CD4-positive, alpha-beta T cell treated with Interleukin-15 for 4 hours (primary cell): ENCODE data around the gene OPN4.
"Not testable (repeated sequence)": the region's sequence is repeated elsewhere in the genome, so short reads cannot be mapped to it uniquely, and the experiment has no call there.

Experiments used
- DNase-seq: peaks from one replicate; pipeline ENCODE4 v3.0.0-alpha.2; 2020; ENCODE audit warnings: low spot score

OPN4 gene

GRCh38 chr10:86654411-86655172 lies at the start of gene OPN4:
Gene OPN4, plus strand, starts transcription at chr10:86654547. Its CDS starts 237 bp downstream, at chr10:86654784.
- DNase-seq: no peak

- no peak for DNase-seq
These were observed 46.7 kb upstream of the OPN4 start for GRCh38 chr10:86607674-86608073.

GRCh38 chr10:86609920-86610319 lies 44.4 kb upstream of the OPN4 start:
- DNase-seq: no peak

DNA sequence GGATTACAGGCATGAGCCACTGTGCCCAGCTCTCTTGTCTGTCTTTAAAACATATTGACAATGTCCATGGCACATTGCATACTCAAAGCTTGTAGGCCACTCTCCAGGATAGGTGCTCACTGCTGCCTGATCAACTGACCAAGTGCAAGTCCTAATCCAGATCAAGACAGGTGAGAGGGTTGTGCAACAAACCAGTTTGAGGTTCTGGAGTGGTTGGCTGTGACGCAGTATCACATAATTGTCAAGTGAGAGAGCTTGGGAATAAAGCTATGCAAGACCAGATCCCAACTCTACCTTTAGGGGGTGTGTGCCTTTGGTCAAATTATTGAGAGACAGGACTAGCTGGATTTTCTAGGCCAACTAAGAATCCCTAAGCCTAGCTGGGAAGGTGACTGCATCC lies 43.0 kb upstream of the OPN4 start:
- no peak for DNase-seq

DNA sequence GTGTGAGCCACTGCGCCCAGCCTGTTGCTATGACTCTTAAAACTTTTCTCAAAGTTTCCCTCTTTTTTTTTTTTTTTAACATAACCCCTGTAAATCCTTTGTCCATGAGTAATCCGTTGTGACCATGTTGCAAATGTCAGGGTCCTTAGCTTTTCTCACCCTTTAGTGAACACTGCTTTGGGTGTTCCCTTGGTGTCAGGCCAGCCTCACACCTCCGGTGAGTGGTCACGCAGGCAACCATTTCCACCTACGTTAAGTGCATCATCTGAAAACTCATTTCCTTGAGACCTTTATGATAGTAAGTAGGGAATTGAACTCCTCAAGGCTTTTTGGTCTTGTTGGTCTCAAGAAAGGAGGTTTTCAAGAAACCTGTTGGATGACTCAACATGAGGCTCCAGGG lies 41.3 kb upstream of the OPN4 start:
- no peak for DNase-seq

- DNase-seq: no peak
These were observed 40.4 kb upstream of the OPN4 start for GRCh38 chr10:86613905-86614304.

- DNase-seq: no peak
These were observed 39.5 kb upstream of the OPN4 start for GRCh38 chr10:86614853-86615252.

GRCh38 chr10:86617278-86617677 lies 37.1 kb upstream of the OPN4 start:
- not testable (repeated sequence) for DNase-seq

DNA sequence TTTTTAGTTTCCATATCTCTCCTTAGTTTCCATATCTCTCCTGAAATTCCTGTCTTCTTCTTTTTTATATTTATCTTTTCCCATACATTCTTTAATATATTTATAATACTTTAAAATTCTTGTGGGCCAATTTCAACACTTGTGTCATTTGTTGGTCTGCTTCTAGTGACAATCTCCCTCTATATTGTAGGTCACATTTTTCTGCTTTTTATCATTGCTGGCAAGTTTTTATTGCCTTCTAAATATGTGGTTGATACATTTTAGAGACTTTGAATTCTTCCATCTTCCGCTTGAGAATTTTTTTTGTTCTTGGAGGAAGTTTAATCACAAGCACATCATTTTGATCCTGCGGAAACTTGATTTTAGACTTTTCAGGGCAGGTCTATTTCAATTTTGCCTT lies 26.0 kb upstream of the OPN4 start:
- DNase-seq: no peak

DNA sequence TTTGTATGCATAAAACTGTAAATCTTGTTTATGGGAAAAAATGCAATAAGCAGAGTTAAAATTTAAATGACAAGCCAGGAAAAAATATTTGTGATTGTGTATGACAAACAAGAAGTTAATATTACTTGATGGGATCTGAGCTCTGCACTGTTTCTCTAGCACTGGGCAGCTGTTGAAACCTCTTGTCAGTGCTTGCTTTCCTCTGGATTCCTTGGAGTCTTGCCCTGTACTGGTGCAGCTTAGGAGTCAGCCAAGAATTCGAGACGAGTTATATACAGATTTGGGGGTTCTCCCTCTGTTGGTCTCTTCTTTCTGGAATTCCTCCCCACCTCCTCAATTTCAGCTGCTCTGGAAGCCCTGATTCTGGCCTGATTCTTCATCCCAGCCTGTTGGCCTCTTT lies 24.3 kb upstream of the OPN4 start:
- DNase-seq: no peak

- no peak for DNase-seq
These were observed 22.1 kb upstream of the OPN4 start for GRCh38 chr10:86632009-86632800.

GRCh38 chr10:86632951-86633350 lies 21.4 kb upstream of the OPN4 start:
- no peak for DNase-seq

DNA sequence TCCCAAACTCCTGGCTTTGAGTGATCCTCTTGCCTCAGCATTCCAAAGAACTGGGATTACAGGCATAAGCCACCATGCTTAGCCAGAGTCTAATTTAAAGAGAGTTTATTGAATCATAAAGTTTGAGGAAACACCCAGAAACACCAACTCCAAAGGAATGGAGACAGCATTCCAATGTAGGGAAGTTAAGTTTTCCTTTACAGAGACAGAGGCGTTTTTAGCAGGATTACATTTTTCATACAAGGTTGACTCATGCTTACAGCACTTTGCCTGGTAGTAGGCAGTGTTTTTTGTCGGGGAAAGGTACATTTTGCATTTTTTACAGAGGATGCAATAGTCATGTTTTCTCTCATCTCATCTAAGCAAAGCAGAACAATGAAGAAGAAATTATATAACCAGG lies 18.9 kb upstream of the OPN4 start:
- DNase-seq: no peak

- DNase-seq: no peak
These were observed 18.0 kb upstream of the OPN4 start for GRCh38 chr10:86636311-86636710.

- DNase-seq: no peak
These were observed 12.3 kb upstream of the OPN4 start for GRCh38 chr10:86642021-86642420.

DNA sequence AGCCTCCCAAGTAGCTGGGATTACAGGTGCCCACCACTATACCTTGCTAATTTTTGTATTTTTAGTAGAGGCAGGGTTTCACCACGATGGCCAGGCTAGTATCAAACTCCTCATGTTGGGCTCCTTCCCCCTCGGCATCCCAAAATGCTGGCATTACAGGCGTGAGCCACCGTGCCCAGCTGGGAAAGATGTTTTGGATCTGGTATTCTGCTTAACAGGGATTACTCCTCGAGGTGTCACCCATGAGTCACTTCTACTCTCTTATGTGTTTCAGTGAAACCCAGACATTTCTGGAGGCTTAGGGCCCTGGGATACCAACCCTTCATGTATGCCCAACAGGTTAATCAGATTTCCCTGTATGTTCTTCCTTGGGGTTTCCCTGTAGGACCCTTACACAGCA lies 11.8 kb upstream of the OPN4 start:
- no peak for DNase-seq

DNA sequence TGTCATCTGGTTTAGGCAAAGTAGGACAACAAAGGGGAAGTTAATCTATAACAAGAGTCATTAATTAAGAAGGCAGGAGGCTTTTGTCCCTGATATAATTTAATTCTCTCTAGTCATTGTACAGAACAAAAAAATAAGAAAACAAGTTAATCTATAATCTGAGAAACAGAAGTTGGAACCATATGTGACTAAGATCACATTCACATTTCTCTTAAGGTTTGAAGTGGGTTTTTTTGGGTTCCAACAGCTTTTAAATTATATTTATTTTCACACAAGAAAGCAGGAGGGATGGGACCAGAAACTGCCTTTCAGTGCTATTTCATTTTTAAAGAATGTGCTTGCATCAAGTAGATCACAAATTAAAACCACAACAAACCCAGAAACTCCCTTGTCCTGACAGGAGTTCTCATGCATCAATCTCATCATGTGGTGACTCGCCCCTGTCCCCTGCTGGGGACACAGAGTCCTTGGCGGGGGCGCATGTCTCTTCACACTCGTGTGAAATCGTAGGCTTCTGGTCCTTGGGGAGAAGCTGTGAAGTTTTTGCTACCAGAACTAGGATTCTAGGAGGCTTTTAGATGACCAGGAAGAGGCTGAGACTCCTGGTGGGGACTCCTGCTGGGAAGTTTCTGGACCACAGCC lies 10.1 kb upstream of the OPN4 start:
- DNase-seq: no peak

DNA sequence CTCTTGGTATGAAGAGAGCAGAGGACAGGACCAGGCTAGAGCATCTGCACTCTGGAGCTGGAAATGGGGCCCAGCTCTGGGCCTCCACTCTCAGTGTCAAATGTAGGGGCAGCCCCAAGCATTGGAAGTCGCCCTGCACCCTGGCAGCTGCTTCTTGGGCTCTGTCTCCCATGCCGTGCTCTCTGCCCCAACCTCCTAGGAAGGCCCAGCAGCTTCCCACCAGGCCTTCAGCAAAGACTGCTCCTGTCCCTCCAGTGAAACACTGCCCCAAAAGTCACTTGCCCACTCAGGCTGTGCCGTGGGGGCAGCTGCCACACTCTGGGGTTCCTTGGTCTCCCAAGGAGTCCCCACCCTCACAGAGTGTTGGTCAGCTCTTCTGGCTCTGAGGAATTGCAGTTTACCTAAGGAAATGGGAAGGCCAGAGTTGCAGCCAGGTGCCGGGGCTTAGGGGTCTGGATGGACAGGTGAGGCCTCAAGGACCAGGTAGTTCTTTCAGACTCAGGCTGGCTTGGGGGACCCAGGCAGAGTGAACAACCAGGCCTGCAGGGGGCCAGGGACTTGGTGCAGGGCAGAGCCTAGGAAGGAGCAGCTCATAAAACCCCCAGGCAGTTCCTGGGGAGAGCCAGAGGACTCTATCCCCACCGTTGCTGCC lies 9.4 kb upstream of the OPN4 start:
- DNase-seq: no peak

DNA sequence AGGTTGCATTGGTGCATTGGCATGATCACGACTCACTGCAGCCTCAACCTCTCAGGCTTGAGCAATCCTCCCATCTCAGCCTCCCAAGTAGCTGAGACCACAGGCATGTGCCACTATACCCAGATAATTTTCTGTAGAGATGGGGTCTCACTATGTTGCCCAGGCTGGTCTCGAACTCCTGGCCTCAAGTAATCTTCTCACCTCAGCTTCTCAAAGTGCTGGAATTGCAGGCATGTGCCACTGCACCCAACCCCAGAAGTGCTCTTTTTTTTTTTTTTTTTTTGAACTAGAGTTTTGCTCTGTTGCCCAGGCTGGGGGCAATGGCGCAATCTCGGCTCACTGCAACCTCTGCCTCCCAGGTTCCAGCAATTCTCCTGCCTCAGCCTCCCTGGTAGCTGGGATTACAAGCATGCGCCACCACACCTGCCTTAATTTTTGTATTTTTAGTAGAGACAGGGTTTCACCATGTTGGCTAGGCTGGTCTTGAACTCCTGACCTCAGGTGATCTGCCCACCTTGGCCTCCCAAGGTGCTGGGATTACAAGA lies 8.7 kb upstream of the OPN4 start:
- not testable (repeated sequence) for DNase-seq

GRCh38 chr10:86646532-86646931 lies 7.8 kb upstream of the OPN4 start:
- no peak for DNase-seq

- no peak for DNase-seq
These were observed 7.4 kb upstream of the OPN4 start for GRCh38 chr10:86646933-86647332.
